Adrenal gland (tissue), 5 donors: ENCODE results near the gene ARL6IP6.

Experiments
- POLR2A ChIP-seq, 2 donors: fragments of 450-650 bp; IDR thresholded peaks; one replicate each; pipeline ENCODE4 v1.6.1; 2017; ENCODE audit warnings: antibody characterized with exemption in 2 of 2, mild to moderate bottlenecking in 2 of 2, moderate library complexity in 1 of 2
- TF ChIP-seq, protein P1 (sequence below), 6 experiments: fragments of 450-650 bp in 4 of 6; fragments of 200-600 bp in 2 of 6; sonication (generic) in 1 of 6; IDR thresholded peaks; 1 replicate in 5 of 6; 2 replicates in 1 of 6; pipeline versions ENCODE4 v1.5.1 to v1.8.0; 2016 to 2021; ENCODE audit warnings: antibody characterized with exemption in 6 of 6, mild to moderate bottlenecking in 2 of 6, moderate library complexity in 1 of 6
- donor health status: DM: no; HTN: no; CAD: no.

DNA sequence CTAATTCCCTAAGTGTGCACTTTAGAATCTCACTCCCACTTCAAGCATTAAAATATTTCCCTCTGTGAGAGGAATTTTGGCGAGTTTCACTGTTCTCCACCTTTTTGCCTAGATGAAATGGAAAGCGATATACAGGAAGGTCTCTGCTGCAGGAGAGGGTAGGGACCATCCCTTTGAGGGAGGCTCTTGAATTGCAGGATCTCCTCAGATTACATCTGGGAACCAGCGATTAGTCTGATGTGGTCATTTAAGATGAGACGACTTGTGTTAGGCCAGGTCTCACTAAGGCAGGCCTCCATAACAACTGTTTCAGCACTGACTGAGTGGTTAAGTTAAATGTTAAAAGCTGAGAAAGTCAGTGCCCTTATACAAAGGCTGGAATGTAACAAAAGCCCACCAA, 74.6 kb downstream of the ARL6IP6 start:
- TF ChIP-seq, protein P1, sequence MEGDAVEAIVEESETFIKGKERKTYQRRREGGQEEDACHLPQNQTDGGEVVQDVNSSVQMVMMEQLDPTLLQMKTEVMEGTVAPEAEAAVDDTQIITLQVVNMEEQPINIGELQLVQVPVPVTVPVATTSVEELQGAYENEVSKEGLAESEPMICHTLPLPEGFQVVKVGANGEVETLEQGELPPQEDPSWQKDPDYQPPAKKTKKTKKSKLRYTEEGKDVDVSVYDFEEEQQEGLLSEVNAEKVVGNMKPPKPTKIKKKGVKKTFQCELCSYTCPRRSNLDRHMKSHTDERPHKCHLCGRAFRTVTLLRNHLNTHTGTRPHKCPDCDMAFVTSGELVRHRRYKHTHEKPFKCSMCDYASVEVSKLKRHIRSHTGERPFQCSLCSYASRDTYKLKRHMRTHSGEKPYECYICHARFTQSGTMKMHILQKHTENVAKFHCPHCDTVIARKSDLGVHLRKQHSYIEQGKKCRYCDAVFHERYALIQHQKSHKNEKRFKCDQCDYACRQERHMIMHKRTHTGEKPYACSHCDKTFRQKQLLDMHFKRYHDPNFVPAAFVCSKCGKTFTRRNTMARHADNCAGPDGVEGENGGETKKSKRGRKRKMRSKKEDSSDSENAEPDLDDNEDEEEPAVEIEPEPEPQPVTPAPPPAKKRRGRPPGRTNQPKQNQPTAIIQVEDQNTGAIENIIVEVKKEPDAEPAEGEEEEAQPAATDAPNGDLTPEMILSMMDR (IDR thresholded peaks at IDR 0.05) = no peak
- TF ChIP-seq POLR2A (IDR thresholded peaks at IDR 0.05) = no peak
